K562 (cell line): ENCODE results near the gene KIF9. TPM values are rescaled to one million over a fixed set of nuclear protein-coding genes. Genes with fewer than 3 reads are reported as not detected.

Experiments
- ARID2 ChIP-seq: fragments of 450-650 bp; IDR thresholded peaks from 2 replicates; pipeline ENCODE4 v1.6.1; 2017; ENCODE audit warnings: antibody characterized with exemption, mild to moderate bottlenecking
- BACH1 ChIP-seq: fragments of 200-800 bp; sonication (Bioruptor generic); IDR thresholded peaks from 2 replicates; pipeline ENCODE4 v1.6.1; 2016; ENCODE audit warnings: missing genetic modification characterization, missing compliant biosample characterization
- FOXA1 ChIP-seq: fragments of 450-650 bp; IDR thresholded peaks from 2 replicates; pipeline ENCODE4 v1.6.1; 2016; ENCODE audit warnings: mild to moderate bottlenecking, borderline replicate concordance
- HMG20B ChIP-seq: fragments of 250-450 bp; sonication (Bioruptor Pico); IDR thresholded peaks from 2 replicates; pipeline ENCODE4 v1.5.0; 2021; ENCODE audit warnings: mild to moderate bottlenecking
- HNRNPLL ChIP-seq: fragments of 200-400 bp; formaldehyde crosslinking; IDR thresholded peaks from 2 replicates; pipeline ENCODE4 v1.6.1; 2017; ENCODE audit warnings: low read length, low read depth, mild to moderate bottlenecking; ENCODE audit not compliant: poor library complexity, severe bottlenecking
- POLR2H ChIP-seq: IDR thresholded peaks from 2 replicates; pipeline ENCODE4 v1.6.1; 2016; ENCODE audit warnings: missing genetic modification characterization, low read depth, mild to moderate bottlenecking, control low read depth, missing compliant biosample characterization, moderate library complexity
- SNIP1 ChIP-seq: fragments of 450-650 bp; IDR thresholded peaks from 2 replicates; pipeline ENCODE4 v1.7.1; 2017; ENCODE audit warnings: low read depth, mild to moderate bottlenecking
- TBL1XR1 ChIP-seq, 2 experiments: IDR thresholded peaks; 2 replicates each; pipeline ENCODE4 v1.6.1; 2012; ENCODE audit warnings: improper control_type of control experiment in 2 of 2, low read length in 2 of 2, mild to moderate bottlenecking in 1 of 2
- TCF3 ChIP-seq: sonication (generic); formaldehyde crosslinking; IDR thresholded peaks from 2 replicates; pipeline ENCODE4 v1.4.0; 2020; ENCODE audit warnings: mild to moderate bottlenecking, missing genetic modification reagents
- TGIF2 ChIP-seq: sonication (generic); formaldehyde crosslinking; IDR thresholded peaks from 2 replicates; pipeline ENCODE4 v1.8.1; 2022; ENCODE audit warnings: mild to moderate bottlenecking, missing genetic modification reagents, moderate library complexity
- ZBTB11 ChIP-seq, 3 experiments: fragments of 200-800 bp in 1 of 3; fragments of 250-450 bp in 1 of 3; fragments of 450-650 bp in 1 of 3; sonication (Bioruptor Pico) in 1 of 3; sonication (Bioruptor generic) in 1 of 3; formaldehyde crosslinking in 1 of 3; IDR thresholded peaks; 2 replicates each; pipeline versions ENCODE4 v1.6.1 to v1.8.0; 2016 to 2022; ENCODE audit warnings: mild to moderate bottlenecking in 2 of 3, missing genetic modification characterization in 2 of 3, missing compliant biosample characterization in 1 of 3, moderate library complexity in 1 of 3
- ZKSCAN1 ChIP-seq: fragments of 150-350 bp; IDR thresholded peaks from 2 replicates; pipeline ENCODE4 v1.6.1; 2016; ENCODE audit warnings: low read depth, low read length
- ZNF217 ChIP-seq: sonication (generic); formaldehyde crosslinking; IDR thresholded peaks from 2 replicates; pipeline ENCODE4 v1.8.0; 2022; ENCODE audit warnings: mild to moderate bottlenecking, missing genetic modification reagents
- ZNF263 ChIP-seq: sonication (generic); formaldehyde crosslinking; IDR thresholded peaks from 2 replicates; pipeline ENCODE4 v1.8.0; 2022; ENCODE audit warnings: mild to moderate bottlenecking, missing genetic modification reagents, borderline replicate concordance
- ZNF75A ChIP-seq: fragments of 450-650 bp; formaldehyde crosslinking; IDR thresholded peaks from 2 replicates; pipeline ENCODE4 v1.4.0; 2020; ENCODE audit warnings: mild to moderate bottlenecking
- ZNF76 ChIP-seq: fragments of 250-450 bp; sonication (Bioruptor Pico); IDR thresholded peaks from 2 replicates; pipeline ENCODE4 v1.4.0; 2020; ENCODE audit warnings: mild to moderate bottlenecking, moderate library complexity, borderline replicate concordance
- polyA plus RNA-seq, 8 experiments: library from polyadenylated mRNA; depleted of rRNA in 4 of 8; stranded (reverse) in 5 of 8; unstranded in 3 of 8; fragments of >200 nt; fragmentation: Nextera tagmentation in 2 of 8; fragmentation: Illumina TruSeq in 1 of 8; extraction: Ambion mirVana in 2 of 8; extraction: Trizol in 1 of 8; gene quantifications; 2 replicates each; pipeline versions ENCODE4 v1.2.1 to v1.2.3, GENCODE V29; 2011 to 2014; ENCODE audit warnings: inconsistent platforms in 1 of 8, missing spikeins in 1 of 8
- total RNA-seq, 7 experiments: library from RNA; depleted of rRNA in 6 of 7; stranded (reverse); fragments of >200 nt in 6 of 7; fragmentation: Illumina TruSeq in 2 of 7; extraction: Trizol in 2 of 7; gene quantifications; 2 replicates each; pipeline versions ENCODE4 v1.2.1 to v1.2.3, GENCODE V29; 2011 to 2021; ENCODE audit warnings: low replicate concordance in 1 of 7
- TF ChIP-seq, protein P1 (sequence below): fragments of 450-650 bp; IDR thresholded peaks from 2 replicates; pipeline ENCODE4 v1.6.1; 2018; ENCODE audit warnings: mild to moderate bottlenecking, low read depth; ENCODE audit not compliant: partially characterized antibody
- TF ChIP-seq, protein P2 (sequence below): fragments of 450-650 bp; IDR thresholded peaks from 2 replicates; pipeline ENCODE4 v1.6.1; 2017; ENCODE audit warnings: antibody characterized with exemption, mild to moderate bottlenecking

The KIF9 gene
- total and polyA plus RNA-seq, 9 of the 15 experiments (the other 6 are each of a cell fraction or from before 2014, with no cell fraction given), result 16.9 to 56.9 (median 25.0) TPM

- TF ChIP-seq ZNF263 (CRISPR knock-in tag) (no peak), FOXA1 (no peak), ZBTB11 (CRISPR knock-in tag; IDR thresholded peaks at IDR 0.05) (peak in 1 of 3 experiments; percentile 70; a peak in 1 of 6 replicates), HNRNPLL (no peak), BACH1 (tag) (no peak), ZKSCAN1 (no peak), POLR2H (tag) (no peak), HMG20B (CRISPR knock-in tag) (no peak), SNIP1 (no peak), TGIF2 (CRISPR knock-in tag) (no peak), ZNF217 (CRISPR knock-in tag) (no peak), ZNF76 (CRISPR knock-in tag) (no peak), ARID2 (no peak), TBL1XR1 (IDR thresholded peaks at IDR 0.05; ENCODE audit: low read length in 2 of 2) (peak in 1 of 2 experiments; percentile 90; a peak in 3 of 4 replicates), TCF3 (CRISPR knock-in tag) (peak; percentile 92), ZNF75A (no peak)
- TF ChIP-seq, protein P1, sequence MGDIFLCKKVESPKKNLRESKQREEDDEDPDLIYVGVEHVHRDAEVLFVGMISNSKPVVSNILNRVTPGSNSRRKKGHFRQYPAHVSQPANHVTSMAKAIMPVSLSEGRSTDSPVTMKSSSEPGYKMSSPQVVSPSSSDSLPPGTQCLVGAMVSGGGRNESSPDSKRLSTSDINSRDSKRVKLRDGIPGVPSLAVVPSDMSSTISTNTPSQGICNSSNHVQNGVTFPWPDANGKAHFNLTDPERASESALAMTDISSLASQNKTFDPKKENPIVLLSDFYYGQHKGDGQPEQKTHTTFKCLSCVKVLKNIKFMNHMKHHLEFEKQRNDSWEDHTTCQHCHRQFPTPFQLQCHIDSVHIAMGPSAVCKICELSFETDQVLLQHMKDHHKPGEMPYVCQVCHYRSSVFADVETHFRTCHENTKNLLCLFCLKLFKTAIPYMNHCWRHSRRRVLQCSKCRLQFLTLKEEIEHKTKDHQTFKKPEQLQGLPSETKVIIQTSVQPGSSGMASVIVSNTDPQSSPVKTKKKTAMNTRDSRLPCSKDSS, result no peak
- TF ChIP-seq, protein P2, sequence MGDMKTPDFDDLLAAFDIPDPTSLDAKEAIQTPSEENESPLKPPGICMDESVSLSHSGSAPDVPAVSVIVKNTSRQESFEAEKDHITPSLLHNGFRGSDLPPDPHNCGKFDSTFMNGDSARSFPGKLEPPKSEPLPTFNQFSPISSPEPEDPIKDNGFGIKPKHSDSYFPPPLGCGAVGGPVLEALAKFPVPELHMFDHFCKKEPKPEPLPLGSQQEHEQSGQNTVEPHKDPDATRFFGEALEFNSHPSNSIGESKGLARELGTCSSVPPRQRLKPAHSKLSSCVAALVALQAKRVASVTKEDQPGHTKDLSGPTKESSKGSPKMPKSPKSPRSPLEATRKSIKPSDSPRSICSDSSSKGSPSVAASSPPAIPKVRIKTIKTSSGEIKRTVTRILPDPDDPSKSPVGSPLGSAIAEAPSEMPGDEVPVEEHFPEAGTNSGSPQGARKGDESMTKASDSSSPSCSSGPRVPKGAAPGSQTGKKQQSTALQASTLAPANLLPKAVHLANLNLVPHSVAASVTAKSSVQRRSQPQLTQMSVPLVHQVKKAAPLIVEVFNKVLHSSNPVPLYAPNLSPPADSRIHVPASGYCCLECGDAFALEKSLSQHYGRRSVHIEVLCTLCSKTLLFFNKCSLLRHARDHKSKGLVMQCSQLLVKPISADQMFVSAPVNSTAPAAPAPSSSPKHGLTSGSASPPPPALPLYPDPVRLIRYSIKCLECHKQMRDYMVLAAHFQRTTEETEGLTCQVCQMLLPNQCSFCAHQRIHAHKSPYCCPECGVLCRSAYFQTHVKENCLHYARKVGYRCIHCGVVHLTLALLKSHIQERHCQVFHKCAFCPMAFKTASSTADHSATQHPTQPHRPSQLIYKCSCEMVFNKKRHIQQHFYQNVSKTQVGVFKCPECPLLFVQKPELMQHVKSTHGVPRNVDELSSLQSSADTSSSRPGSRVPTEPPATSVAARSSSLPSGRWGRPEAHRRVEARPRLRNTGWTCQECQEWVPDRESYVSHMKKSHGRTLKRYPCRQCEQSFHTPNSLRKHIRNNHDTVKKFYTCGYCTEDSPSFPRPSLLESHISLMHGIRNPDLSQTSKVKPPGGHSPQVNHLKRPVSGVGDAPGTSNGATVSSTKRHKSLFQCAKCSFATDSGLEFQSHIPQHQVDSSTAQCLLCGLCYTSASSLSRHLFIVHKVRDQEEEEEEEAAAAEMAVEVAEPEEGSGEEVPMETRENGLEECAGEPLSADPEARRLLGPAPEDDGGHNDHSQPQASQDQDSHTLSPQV, result peak; percentile 50; the same call in 1 of the 2 replicates
Measured at GRCh38 chr3:47315069-47315647, 32.6 kb upstream of the KIF9 start (continued).
